Measurements from ENCODE around the gene MYADM.

DNA sequence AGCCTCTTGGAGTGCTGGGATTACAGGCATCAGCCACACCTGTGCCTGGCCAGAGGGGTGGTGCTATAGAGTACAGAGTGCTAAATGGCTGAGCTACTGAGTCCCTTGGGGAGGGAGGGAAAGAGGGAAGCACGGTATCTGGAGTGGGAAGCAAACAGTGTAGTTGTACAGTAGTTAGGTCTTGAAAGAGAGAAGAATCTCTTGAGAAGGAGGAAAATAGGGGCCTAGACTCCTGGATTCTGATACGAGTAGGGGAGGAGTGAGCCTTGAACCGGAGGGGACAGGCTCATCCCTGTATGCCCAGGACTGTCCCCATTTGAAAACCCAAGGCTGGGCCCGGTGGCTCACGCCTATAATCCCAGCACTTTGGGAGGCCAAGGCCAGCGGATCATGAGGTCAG, 5.1 kb downstream of the MYADM start:
- TF ChIP-seq CTCF (IDR thresholded peaks at IDR 0.05) (no peak), POLR2A (IDR thresholded peaks at IDR 0.05) (no peak)

All from breast epithelium (tissue), 3 donors.